Measurements from ENCODE around the gene CHMP4B. TPM values are rescaled to one million over a fixed set of nuclear protein-coding genes. Genes with fewer than 3 reads are reported as not detected.

The CHMP4B gene
- total RNA-seq, 1 experiment from 2014 or later = 87.5 TPM

- H3K27ac ChIP-seq (ENCODE audit: low read length) = no peak overlapping the region
- no peaks in the 10 kb centered on the region for H3K9me3 ChIP-seq (ENCODE audit: control insufficient read depth, insufficient read depth, low read depth, low read length)
- no peaks in the 10 kb centered on the region for H3K36me3 ChIP-seq (ENCODE audit: control insufficient read depth, insufficient read depth, low read length)
- in situ Hi-C loops (cut with HindIII; ENCODE audit: low pct_unique_long_range_greater_than_20kb, low sequenced_read_pairs) = no loop called here
- no peak for ATAC-seq
- no peak overlapping the region for H3K4me3 ChIP-seq (ENCODE audit: low read depth in 2 of 2, low read length in 2 of 2)
- TF ChIP-seq CTCF (IDR thresholded peaks at IDR 0.05) (no peak), REST (IDR thresholded peaks at IDR 0.05; ENCODE audit: insufficient read depth in 1 of 2, low read depth in 2 of 2, low read length in 1 of 2) (no peak), POLR2AphosphoS5 (IDR thresholded peaks at IDR 0.05; ENCODE audit: low read depth, low read length) (no peak), SIN3A (IDR thresholded peaks at IDR 0.05; ENCODE audit: borderline replicate concordance, insufficient read depth, low read depth, low read length) (no peak), TCF7L2 (IDR thresholded peaks at IDR 0.05; ENCODE audit: low read depth, low read length) (no peak)
- no peaks in the 10 kb centered on the region for H3K27me3 ChIP-seq (ENCODE audit: control insufficient read depth, insufficient read depth, low read length)
- ChIA-PET POLR2A (interaction anchor here (0.6 kb wide), 1 partner anchor 31 kb away, joined by 5 read pairs; no protein-coding TSS in a partner anchor), CTCF (no interaction called here)
- DNase-seq (ENCODE audit: low read depth, low spot score) = no peak
- no TSS peak for BruUV-seq (replicated peaks)
- H3K4me1 ChIP-seq (ENCODE audit: control insufficient read depth, insufficient read depth, low read length) = no peaks in the 10 kb centered on the region
- intact Hi-C loops (cut with micrococcal nuclease; ENCODE audit: unreplicated experiment) = no loop called here
These were observed 9.2 kb downstream of the CHMP4B start for GRCh38 chr20:33820362-33820761.

- ChIA-PET CTCF (interaction anchor here (0.7 kb wide), 1 partner anchor 14 kb away, joined by 9 read pairs; no protein-coding TSS in a partner anchor), POLR2A (no interaction called here)
- H3K27ac ChIP-seq (ENCODE audit: low read length) = no peak overlapping the region
- no TSS peak for BruUV-seq (replicated peaks)
- in situ Hi-C loops (cut with HindIII; ENCODE audit: low pct_unique_long_range_greater_than_20kb, low sequenced_read_pairs) (no loop called here), intact Hi-C loops (cut with micrococcal nuclease; ENCODE audit: unreplicated experiment) (no loop called here)
- ATAC-seq = no peak
- H3K4me1 ChIP-seq (ENCODE audit: control insufficient read depth, insufficient read depth, low read length) = no peaks in the 10 kb centered on the region
- H3K36me3 ChIP-seq (ENCODE audit: control insufficient read depth, insufficient read depth, low read length) = no peaks in the 10 kb centered on the region
- no peaks in the 10 kb centered on the region for H3K9me3 ChIP-seq (ENCODE audit: control insufficient read depth, insufficient read depth, low read depth, low read length)
- DNase-seq (ENCODE audit: low read depth, low spot score) = no peak
- no peak overlapping the region for H3K4me3 ChIP-seq (ENCODE audit: low read depth in 2 of 2, low read length in 2 of 2)
- no peaks in the 10 kb centered on the region for H3K27me3 ChIP-seq (ENCODE audit: control insufficient read depth, insufficient read depth, low read length)
- TF ChIP-seq POLR2AphosphoS5 (IDR thresholded peaks at IDR 0.05; ENCODE audit: low read depth, low read length) (no peak), TCF7L2 (IDR thresholded peaks at IDR 0.05; ENCODE audit: low read depth, low read length) (no peak), REST (IDR thresholded peaks at IDR 0.05; ENCODE audit: insufficient read depth in 1 of 2, low read depth in 2 of 2, low read length in 1 of 2) (no peak), SIN3A (IDR thresholded peaks at IDR 0.05; ENCODE audit: borderline replicate concordance, insufficient read depth, low read depth, low read length) (no peak), CTCF (IDR thresholded peaks at IDR 0.05) (no peak)
These were observed 10.2 kb downstream of the CHMP4B start for GRCh38 chr20:33821270-33821836.
